GM12878 (cell line): ENCODE data around the gene DOK4. TPM values are rescaled to one million over a fixed set of nuclear protein-coding genes. Genes with fewer than 3 reads are reported as not detected.

ENCODE experiments used
- ATAC-seq: fragments of 200-7000 bp; cut with Tn5 transposase; 3 replicates; pipeline ENCODE4 v1.9.1; 2020; ENCODE audit warnings: mild to moderate bottlenecking, moderate library complexity
- BruUV-seq: library from RNA; stranded (reverse); fragments of 400-500 nt; replicated peaks from 2 replicates; lab custom pipeline; 2021; lab: Mats Ljungman, UMichigan
- CTCF ChIA-PET: fragments of 300-600 bp; sonication (Branson Sonifier 250); formaldehyde crosslinking; extraction: SDS; loops from one replicate; lab custom pipeline; 2021; ENCODE audit warnings: inconsistent platforms; lab: Yijun Ruan, JAX
- POLR2A ChIA-PET: fragments of 350-600 bp; formaldehyde crosslinking; extraction: SDS; loops from one replicate; lab custom pipeline; 2021; ENCODE audit warnings: inconsistent platforms; lab: Charles Lee
- RAD21 ChIA-PET: fragments of 300-600 bp; sonication (Branson Sonifier 250); formaldehyde crosslinking; loops from one replicate; lab custom pipeline; 2023; ENCODE audit warnings: antibody characterized with exemption; ENCODE audit not compliant: unreplicated experiment; lab: Charles Lee
- SMC1A ChIA-PET: fragments of 300-600 bp; sonication (Branson Sonifier 250); formaldehyde crosslinking; loops from one replicate; lab custom pipeline; 2023; ENCODE audit not compliant: unreplicated experiment, uncharacterized antibody; lab: Charles Lee
- DNase-seq: peaks from one replicate; pipeline ENCODE4 v3.0.0-alpha.2; 2011; ENCODE audit warnings: low read depth, low spot score
- FAIRE-seq: peaks from 3 replicates; lab custom pipeline; 2011; peaks lifted over from hg19 to GRCh38; lab: Jason Lieb, UNC
- H2AFZ ChIP-seq: 2 replicates; pipeline ENCODE4 v1.6.0; 2011; ENCODE audit warnings: low read depth, low read length, control low read depth; ENCODE audit not compliant: control insufficient read depth
- H3K27ac ChIP-seq: 2 replicates; pipeline ENCODE4 v1.5.1; 2011; ENCODE audit warnings: control low read depth; ENCODE audit not compliant: control insufficient read depth, insufficient read depth
- H3K27me3 ChIP-seq, 2 experiments: replicated peaks in 1 of 2; 2 replicates each; pipeline versions ENCODE4 v1.6.0 to v1.6.1; 2011; ENCODE audit warnings: low read length in 1 of 2; ENCODE audit not compliant: control insufficient read depth in 2 of 2, insufficient read depth in 2 of 2
- H3K36me3 ChIP-seq, 2 experiments: 2 replicates each; pipeline ENCODE4 v1.5.1; 2011; ENCODE audit warnings: low read length in 1 of 2; ENCODE audit not compliant: control insufficient read depth in 2 of 2, insufficient read depth in 2 of 2
- H3K4me1 ChIP-seq: 2 replicates; pipeline ENCODE4 v1.6.1; 2011; ENCODE audit warnings: mild to moderate bottlenecking, low read length, moderate library complexity, mixed read lengths; ENCODE audit not compliant: control insufficient read depth, insufficient read depth
- H3K4me2 ChIP-seq: 2 replicates; pipeline ENCODE4 v1.6.0; 2011; ENCODE audit warnings: control low read depth; ENCODE audit not compliant: control insufficient read depth, insufficient read depth
- H3K4me3 ChIP-seq: fragments of 200-600 bp; sonication (generic); 2 replicates; pipeline ENCODE4 v1.5.1; 2016
- H3K79me2 ChIP-seq: 2 replicates; pipeline ENCODE4 v1.6.0; 2011; ENCODE audit warnings: low read length; ENCODE audit not compliant: control insufficient read depth, insufficient read depth
- H3K9ac ChIP-seq: 2 replicates; pipeline ENCODE4 v1.8.0; 2011; ENCODE audit warnings: low read length, control low read depth, mixed read lengths; ENCODE audit not compliant: control insufficient read depth, insufficient read depth
- H3K9me3 ChIP-seq: replicated peaks from 3 replicates; pipeline ENCODE4 v1.5.1; 2011; ENCODE audit warnings: mild to moderate bottlenecking, low read length; ENCODE audit not compliant: control insufficient read depth, insufficient read depth
- H4K20me1 ChIP-seq: 2 replicates; pipeline ENCODE4 v1.6.0; 2011; ENCODE audit not compliant: control insufficient read depth, insufficient read depth
- MTA2 ChIP-seq: fragments of 450-650 bp; IDR thresholded peaks from 2 replicates; pipeline ENCODE4 v1.6.1; 2016; ENCODE audit warnings: low read depth, mild to moderate bottlenecking, moderate library complexity
- MTA3 ChIP-seq: IDR thresholded peaks from 2 replicates; pipeline ENCODE4 v1.6.1; 2012; ENCODE audit warnings: low read length, inconsistent platforms, borderline replicate concordance
- MYC ChIP-seq: IDR thresholded peaks from 2 replicates; pipeline ENCODE4 v1.6.1; 2011; ENCODE audit warnings: mild to moderate bottlenecking, low read length, moderate library complexity, inconsistent platforms; ENCODE audit not compliant: insufficient read depth, insufficient replicate concordance, insufficient read length, severe bottlenecking
- PAX5 ChIP-seq: IDR thresholded peaks from 2 replicates; pipeline ENCODE4 v1.6.1; 2011; ENCODE audit warnings: low read depth, low read length, borderline replicate concordance
- RB1 ChIP-seq: fragments of 450-650 bp; formaldehyde crosslinking; IDR thresholded peaks from 2 replicates; pipeline ENCODE4 v1.6.1; 2017; ENCODE audit warnings: mild to moderate bottlenecking, borderline replicate concordance
- RBBP5 ChIP-seq: fragments of 200-600 bp; sonication (generic); conservative IDR thresholded peaks from 2 replicates; pipeline ENCODE4 v1.6.1; 2016
- REST ChIP-seq: IDR thresholded peaks from 2 replicates; pipeline ENCODE4 v1.6.1; 2012; ENCODE audit warnings: mild to moderate bottlenecking, low read depth, low read length
- ZNF217 ChIP-seq: fragments of 450-650 bp; IDR thresholded peaks from 2 replicates; pipeline ENCODE4 v1.6.1; 2017; ENCODE audit warnings: antibody characterized with exemption, mild to moderate bottlenecking
- WGBS: methylation state at CpG from one replicate; pipeline ENCODE4 v1.1.6; 2016; ENCODE audit warnings: low lambda C conversion rate; ENCODE audit not compliant: insufficient replicate concordance, insufficient coverage; ENCODE audit errors: missing lambda C conversion rate; 5-methylcytosine and 5-hydroxymethylcytosine counted together
- in situ Hi-C: fragments of 300-500 bp; cut with MboI; formaldehyde crosslinking; loops from 9 replicates; pipeline ENCODE4 v1.14.3; 2018; ENCODE audit warnings: mixed read lengths
- intact Hi-C: fragments of 100-400 bp; cut with micrococcal nuclease; formaldehyde crosslinking; loops from one replicate; pipeline ENCODE4 v1.14.2; 2022; ENCODE audit not compliant: unreplicated experiment
- polyA plus RNA-seq, 11 experiments: library from polyadenylated mRNA; depleted of rRNA in 4 of 11; unstranded in 6 of 11; stranded (reverse) in 5 of 11; fragments of >200 nt; fragmentation: Nextera tagmentation in 4 of 11; fragmentation: Illumina TruSeq in 1 of 11; extraction: Ambion mirVana in 4 of 11; extraction: Trizol in 1 of 11; gene quantifications; 1 replicate in 1 of 11; 2 replicates in 10 of 11; pipeline versions ENCODE4 v1.2.1 to v1.2.3, GENCODE V29; 2011 to 2016; ENCODE audit warnings: inconsistent platforms in 2 of 11, missing spikeins in 2 of 11, low read depth in 1 of 11
- total RNA-seq, 4 experiments: library from RNA; depleted of rRNA in 3 of 4; stranded (reverse); fragments of >200 nt in 3 of 4; fragmentation: Illumina TruSeq in 1 of 4; extraction: Trizol in 1 of 4; gene quantifications; 2 replicates each; pipeline versions ENCODE4 v1.2.1 to v1.2.3, GENCODE V29; 2013 to 2021

Gene DOK4
- total and polyA plus RNA-seq, 10 of the 15 experiments (the other 5 are each of a cell fraction or from before 2014, with no cell fraction given): 0.20 to 7.0 (median 2.4) TPM; not detected in 1

- Histone ChIP-seq H3K9me3 (no peaks in the 10 kb centered on the region), H3K79me2 (no peaks in the 10 kb centered on the region), H4K20me1 (no peaks in the 10 kb centered on the region), H3K36me3 (peaks cover 21 to 31% of the 10 kb centered on the region in 2 experiments), H3K4me1 (peaks cover 10% of the 10 kb centered on the region), H3K4me2 (no peak overlapping the region), H3K27ac (no peak overlapping the region), H3K4me3 (no peak overlapping the region), H2AFZ (no peak overlapping the region), H3K9ac (no peak overlapping the region), H3K27me3 (no peaks in the 10 kb centered on the region)
- TF ChIP-seq MTA3 (0 out of 2 replicates have a peak, but pooled peaks have one; percentile 9), MTA2 (no peak), MYC (no peak)
- intact Hi-C loops (no loop called here), in situ Hi-C loops (no loop called here)
- no peak for FAIRE-seq
- no peak for ATAC-seq
- ChIA-PET POLR2A (interaction anchor here (1.0 kb wide), 1 partner anchor 55 kb away, joined by 3 read pairs; no protein-coding TSS in a partner anchor), RAD21 (interaction anchor here (0.8 kb wide), 1 partner anchor 9 kb away, joined by 3 read pairs; no protein-coding TSS in a partner anchor), SMC1A (no interaction called here), CTCF (interaction anchor here (1.5 kb wide), 1 partner anchor 47 kb away, joined by 5 read pairs; no protein-coding TSS in a partner anchor)
- TSS peak; percentile 62 for BruUV-seq
- no peak for DNase-seq
- WGBS: 61% methylated on average over 4 of the region's 4 CpGs
These were observed 13.6 kb downstream of the DOK4 start for GRCh38 chr16:57472665-57473060.

DNA sequence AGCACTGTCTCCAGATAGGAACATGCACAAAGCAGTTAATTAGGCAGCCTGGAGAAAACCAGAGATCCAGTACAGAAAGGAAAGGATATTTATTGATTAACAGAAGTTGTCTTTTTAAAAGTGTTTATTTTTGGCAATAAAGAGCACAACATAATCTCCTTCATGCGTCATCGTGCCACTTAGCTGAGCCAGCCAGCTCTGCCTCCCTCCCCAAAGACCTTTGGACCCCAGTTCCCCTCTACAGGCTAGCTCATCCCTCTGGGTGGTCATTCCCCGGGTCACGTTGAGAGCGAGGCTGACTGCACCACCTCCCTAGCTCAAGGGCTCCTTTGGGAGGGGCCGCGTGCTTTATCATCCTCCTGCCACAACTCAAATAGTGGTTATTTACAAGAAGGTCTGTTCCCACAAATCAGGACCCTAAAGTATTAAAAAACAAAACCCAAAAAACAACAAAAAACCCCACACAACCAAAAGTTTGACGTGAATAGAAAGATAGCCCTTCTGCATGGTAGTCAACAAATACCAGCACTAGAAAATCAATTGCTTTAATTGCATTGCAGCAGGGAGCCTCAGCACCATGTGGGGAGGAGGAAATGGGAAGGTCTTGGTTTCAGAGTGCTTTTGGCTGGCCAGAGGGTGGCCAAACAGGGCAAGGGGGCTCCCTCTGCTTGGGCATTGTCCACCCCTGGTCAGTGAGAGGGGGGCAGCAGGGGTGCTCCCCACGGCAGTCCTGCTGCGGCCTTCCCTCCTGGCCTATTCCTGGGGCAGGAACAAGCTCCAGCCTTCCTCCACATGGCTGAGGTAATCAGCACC lies 14.2 kb downstream of the DOK4 start:
- peaks cover 9% of the 10 kb centered on the region for H3K4me1 ChIP-seq
- H3K36me3 ChIP-seq: peaks cover 21 to 31% of the 10 kb centered on the region in 2 experiments
- H3K9me3 ChIP-seq: no peaks in the 10 kb centered on the region
- in situ Hi-C loops (no loop called here), intact Hi-C loops (no loop called here)
- H3K9ac ChIP-seq: no peak overlapping the region
- BruUV-seq: no TSS peak
- H3K27ac ChIP-seq: no peak overlapping the region
- no peaks in the 10 kb centered on the region for H3K27me3 ChIP-seq
- no peaks in the 10 kb centered on the region for H4K20me1 ChIP-seq
- no peak overlapping the region for H2AFZ ChIP-seq
- ChIA-PET SMC1A (no interaction called here), CTCF (interaction anchor here (1.5 kb wide), 1 partner anchor 48 kb away, joined by 5 read pairs; no protein-coding TSS in a partner anchor), RAD21 (no interaction called here), POLR2A (interaction anchor here (1.0 kb wide), 1 partner anchor 56 kb away, joined by 3 read pairs; no protein-coding TSS in a partner anchor)
- H3K4me2 ChIP-seq: no peak overlapping the region
- H3K79me2 ChIP-seq: no peaks in the 10 kb centered on the region
- H3K4me3 ChIP-seq: no peak overlapping the region
- ATAC-seq (no peak), FAIRE-seq (no peak), DNase-seq (no peak)
- no peak for TF ChIP-seq RB1
- no peak for TF ChIP-seq RBBP5
- no peak for TF ChIP-seq ZNF217
- 0 out of 2 replicates have a peak, but pooled peaks have one; percentile 6 for TF ChIP-seq MTA3
- TF ChIP-seq REST: no peak
- no peak for TF ChIP-seq PAX5
- WGBS: 84% methylated on average over 10 of the region's 10 CpGs
